HL-60 (cell line): ENCODE data around the gene TMEFF2.

Source experiments
- GABPA ChIP-seq: IDR thresholded peaks from 2 replicates; pipeline ENCODE4 v1.6.1; 2012; ENCODE audit warnings: low read depth
- POLR2AphosphoS5 ChIP-seq: IDR thresholded peaks from 2 replicates; pipeline ENCODE4 v1.6.1; 2012; ENCODE audit warnings: low read depth
- TF ChIP-seq, protein P1 (sequence below): IDR thresholded peaks from one replicate; pipeline ENCODE4 v1.5.1; 2011; ENCODE audit warnings: low read length, control low read depth, inconsistent platforms; ENCODE audit not compliant: insufficient read depth
- TF ChIP-seq, protein P2 (sequence below): IDR thresholded peaks from 2 replicates; pipeline ENCODE4 v1.6.1; 2012; ENCODE audit warnings: low read depth; ENCODE audit not compliant: insufficient replicate concordance

DNA sequence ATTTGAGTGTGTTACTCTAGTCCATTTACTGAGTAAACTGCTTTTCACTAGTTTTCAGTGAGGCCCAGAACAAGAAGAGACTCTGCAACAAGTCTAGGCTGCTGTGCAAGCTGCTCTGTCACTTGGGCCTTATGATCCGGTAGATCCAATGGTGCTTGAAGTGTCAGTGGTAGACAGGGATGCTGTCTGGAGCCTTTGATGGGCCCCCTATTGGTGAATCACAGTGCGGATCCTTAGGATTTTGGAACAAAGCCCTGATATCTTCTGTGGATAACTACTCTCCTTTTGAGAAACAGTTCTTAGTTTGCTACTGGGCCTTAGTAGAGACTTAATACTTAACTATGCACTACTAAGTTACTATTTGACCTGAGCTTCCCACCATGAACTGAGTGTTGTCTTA lies 150.2 kb downstream of the TMEFF2 start:
- TF ChIP-seq, protein P1, sequence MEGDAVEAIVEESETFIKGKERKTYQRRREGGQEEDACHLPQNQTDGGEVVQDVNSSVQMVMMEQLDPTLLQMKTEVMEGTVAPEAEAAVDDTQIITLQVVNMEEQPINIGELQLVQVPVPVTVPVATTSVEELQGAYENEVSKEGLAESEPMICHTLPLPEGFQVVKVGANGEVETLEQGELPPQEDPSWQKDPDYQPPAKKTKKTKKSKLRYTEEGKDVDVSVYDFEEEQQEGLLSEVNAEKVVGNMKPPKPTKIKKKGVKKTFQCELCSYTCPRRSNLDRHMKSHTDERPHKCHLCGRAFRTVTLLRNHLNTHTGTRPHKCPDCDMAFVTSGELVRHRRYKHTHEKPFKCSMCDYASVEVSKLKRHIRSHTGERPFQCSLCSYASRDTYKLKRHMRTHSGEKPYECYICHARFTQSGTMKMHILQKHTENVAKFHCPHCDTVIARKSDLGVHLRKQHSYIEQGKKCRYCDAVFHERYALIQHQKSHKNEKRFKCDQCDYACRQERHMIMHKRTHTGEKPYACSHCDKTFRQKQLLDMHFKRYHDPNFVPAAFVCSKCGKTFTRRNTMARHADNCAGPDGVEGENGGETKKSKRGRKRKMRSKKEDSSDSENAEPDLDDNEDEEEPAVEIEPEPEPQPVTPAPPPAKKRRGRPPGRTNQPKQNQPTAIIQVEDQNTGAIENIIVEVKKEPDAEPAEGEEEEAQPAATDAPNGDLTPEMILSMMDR, result no peak
- TF ChIP-seq POLR2AphosphoS5 (no peak), GABPA (no peak)
- TF ChIP-seq, protein P2, sequence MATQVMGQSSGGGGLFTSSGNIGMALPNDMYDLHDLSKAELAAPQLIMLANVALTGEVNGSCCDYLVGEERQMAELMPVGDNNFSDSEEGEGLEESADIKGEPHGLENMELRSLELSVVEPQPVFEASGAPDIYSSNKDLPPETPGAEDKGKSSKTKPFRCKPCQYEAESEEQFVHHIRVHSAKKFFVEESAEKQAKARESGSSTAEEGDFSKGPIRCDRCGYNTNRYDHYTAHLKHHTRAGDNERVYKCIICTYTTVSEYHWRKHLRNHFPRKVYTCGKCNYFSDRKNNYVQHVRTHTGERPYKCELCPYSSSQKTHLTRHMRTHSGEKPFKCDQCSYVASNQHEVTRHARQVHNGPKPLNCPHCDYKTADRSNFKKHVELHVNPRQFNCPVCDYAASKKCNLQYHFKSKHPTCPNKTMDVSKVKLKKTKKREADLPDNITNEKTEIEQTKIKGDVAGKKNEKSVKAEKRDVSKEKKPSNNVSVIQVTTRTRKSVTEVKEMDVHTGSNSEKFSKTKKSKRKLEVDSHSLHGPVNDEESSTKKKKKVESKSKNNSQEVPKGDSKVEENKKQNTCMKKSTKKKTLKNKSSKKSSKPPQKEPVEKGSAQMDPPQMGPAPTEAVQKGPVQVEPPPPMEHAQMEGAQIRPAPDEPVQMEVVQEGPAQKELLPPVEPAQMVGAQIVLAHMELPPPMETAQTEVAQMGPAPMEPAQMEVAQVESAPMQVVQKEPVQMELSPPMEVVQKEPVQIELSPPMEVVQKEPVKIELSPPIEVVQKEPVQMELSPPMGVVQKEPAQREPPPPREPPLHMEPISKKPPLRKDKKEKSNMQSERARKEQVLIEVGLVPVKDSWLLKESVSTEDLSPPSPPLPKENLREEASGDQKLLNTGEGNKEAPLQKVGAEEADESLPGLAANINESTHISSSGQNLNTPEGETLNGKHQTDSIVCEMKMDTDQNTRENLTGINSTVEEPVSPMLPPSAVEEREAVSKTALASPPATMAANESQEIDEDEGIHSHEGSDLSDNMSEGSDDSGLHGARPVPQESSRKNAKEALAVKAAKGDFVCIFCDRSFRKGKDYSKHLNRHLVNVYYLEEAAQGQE, result no peak
